SK-N-SH treated with all-trans-retinoic acid at 6 μM for 48 hours (cell line): ENCODE data around the gene CRHR2.

Source experiments
- ATAC-seq: fragments of 200-7000 bp; cut with Tn5 transposase; 3 replicates; pipeline ENCODE4 v1.9.1; 2020; ENCODE audit warnings: mild to moderate bottlenecking, moderate library complexity
- ARNTL ChIP-seq: fragments of 450-650 bp; formaldehyde crosslinking; IDR thresholded peaks from 2 replicates; pipeline ENCODE4 v1.5.0; 2020; ENCODE audit warnings: low read depth, mild to moderate bottlenecking, moderate library complexity, borderline replicate concordance
- BACH2 ChIP-seq: fragments of 250-450 bp; sonication (Bioruptor Pico); IDR thresholded peaks from 2 replicates; pipeline ENCODE4 v1.9.0; 2021; ENCODE audit warnings: mild to moderate bottlenecking, borderline replicate concordance
- CSDC2 ChIP-seq: fragments of 250-450 bp; sonication (Bioruptor Pico); IDR thresholded peaks from 2 replicates; pipeline ENCODE4 v1.5.0; 2020; ENCODE audit warnings: mild to moderate bottlenecking, moderate library complexity
- ESRRG ChIP-seq: fragments of 250-450 bp; sonication (Bioruptor Pico); IDR thresholded peaks from 2 replicates; pipeline ENCODE4 v1.6.1; 2021; ENCODE audit warnings: mild to moderate bottlenecking
- GLIS3 ChIP-seq: fragments of 250-450 bp; sonication (Bioruptor Pico); IDR thresholded peaks from 2 replicates; pipeline ENCODE4 v1.5.0; 2020; ENCODE audit warnings: mild to moderate bottlenecking, moderate library complexity
- OSR1 ChIP-seq: fragments of 250-450 bp; sonication (Bioruptor Pico); IDR thresholded peaks from 2 replicates; pipeline ENCODE4 v1.8.0; 2022; ENCODE audit warnings: moderate library complexity, mild to moderate bottlenecking, inconsistent platforms
- PPARA ChIP-seq: fragments of 250-450 bp; sonication (Bioruptor Pico); IDR thresholded peaks from 2 replicates; pipeline ENCODE4 v1.5.0; 2020; ENCODE audit warnings: mild to moderate bottlenecking, borderline replicate concordance
- RARB ChIP-seq: fragments of 250-450 bp; sonication (Bioruptor Pico); IDR thresholded peaks from 2 replicates; pipeline ENCODE4 v1.8.0; 2021; ENCODE audit warnings: mild to moderate bottlenecking, moderate library complexity
- SNAI2 ChIP-seq: fragments of 250-450 bp; sonication (Bioruptor Pico); IDR thresholded peaks from 2 replicates; pipeline ENCODE4 v1.5.0; 2020; ENCODE audit warnings: mild to moderate bottlenecking, moderate library complexity
- TCF4 ChIP-seq: fragments of 250-450 bp; sonication (Bioruptor Pico); IDR thresholded peaks from 2 replicates; pipeline ENCODE4 v1.8.0; 2021; ENCODE audit warnings: mild to moderate bottlenecking, moderate library complexity, borderline replicate concordance
- TOX ChIP-seq: fragments of 250-450 bp; sonication (Bioruptor Pico); IDR thresholded peaks from 2 replicates; pipeline ENCODE4 v1.8.0; 2021; ENCODE audit warnings: mild to moderate bottlenecking, moderate library complexity, borderline replicate concordance
- ZC3H10 ChIP-seq: fragments of 250-450 bp; sonication (Bioruptor Pico); IDR thresholded peaks from 2 replicates; pipeline ENCODE4 v1.5.1; 2021; ENCODE audit warnings: mild to moderate bottlenecking, moderate library complexity
- ZFP3 ChIP-seq: fragments of 250-450 bp; sonication (Bioruptor Pico); IDR thresholded peaks from 2 replicates; pipeline ENCODE4 v1.5.0; 2020; ENCODE audit warnings: mild to moderate bottlenecking, moderate library complexity
- ZFP30 ChIP-seq: fragments of 450-650 bp; formaldehyde crosslinking; IDR thresholded peaks from 2 replicates; pipeline ENCODE4 v1.5.0; 2022; ENCODE audit warnings: mild to moderate bottlenecking, moderate library complexity
- ZNF565 ChIP-seq: fragments of 450-650 bp; formaldehyde crosslinking; conservative IDR thresholded peaks from 2 replicates; pipeline ENCODE4 v1.5.0; 2020; ENCODE audit warnings: low read depth, mild to moderate bottlenecking, moderate library complexity
- ZNF70 ChIP-seq: fragments of 450-650 bp; formaldehyde crosslinking; IDR thresholded peaks from 2 replicates; pipeline ENCODE4 v1.5.0; 2020; ENCODE audit warnings: mild to moderate bottlenecking, moderate library complexity
- ZNF8 ChIP-seq: fragments of 450-650 bp; formaldehyde crosslinking; IDR thresholded peaks from 2 replicates; pipeline ENCODE4 v1.5.0; 2020; ENCODE audit warnings: mild to moderate bottlenecking, moderate library complexity
- TF ChIP-seq, protein P1 (sequence below): fragments of 250-450 bp; sonication (Bioruptor Pico); IDR thresholded peaks from 2 replicates; pipeline ENCODE4 v1.8.0; 2020; ENCODE audit warnings: mild to moderate bottlenecking, moderate library complexity, borderline replicate concordance
- TF ChIP-seq, protein P2 (sequence below): fragments of 250-450 bp; sonication (Bioruptor Pico); IDR thresholded peaks from 2 replicates; pipeline ENCODE4 v1.5.0; 2020; ENCODE audit warnings: mild to moderate bottlenecking, moderate library complexity
- TF ChIP-seq, protein P3 (sequence below): fragments of 250-450 bp; sonication (Bioruptor Pico); IDR thresholded peaks from 2 replicates; pipeline ENCODE4 v1.5.1; 2020; ENCODE audit warnings: low read depth, mild to moderate bottlenecking, moderate library complexity
- TF ChIP-seq, protein P4 (sequence below): fragments of 250-450 bp; sonication (Bioruptor Pico); IDR thresholded peaks from 2 replicates; pipeline ENCODE4 v1.8.0; 2021; ENCODE audit warnings: low read depth, mild to moderate bottlenecking, moderate library complexity, borderline replicate concordance

The CRHR2 gene

DNA sequence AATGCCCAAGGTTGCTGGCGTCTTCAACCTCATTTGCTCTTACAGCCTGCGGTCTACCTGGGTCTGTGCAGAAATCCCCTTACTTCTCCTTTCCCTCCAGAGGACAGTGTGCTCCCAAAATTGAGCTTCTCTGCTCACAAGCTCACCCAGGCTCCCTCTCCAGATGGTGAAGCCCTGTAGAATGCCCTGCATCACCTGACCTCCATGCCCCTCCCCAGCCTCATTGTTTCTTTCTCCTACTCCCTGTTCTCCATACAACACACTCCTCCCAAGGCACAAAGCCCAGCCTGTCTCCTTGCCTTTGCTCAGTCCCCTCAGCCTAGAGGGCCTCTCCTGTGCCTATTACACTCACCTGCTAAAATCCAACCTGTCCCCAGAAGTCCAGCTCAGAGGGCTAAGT, 3.5 kb downstream of the CRHR2 start:
- ATAC-seq: no peak
- TF ChIP-seq ESRRG (CRISPR knock-in tag): no peak
- TF ChIP-seq OSR1 (CRISPR knock-in tag): no peak
- TF ChIP-seq ARNTL (CRISPR knock-in tag): no peak
- no peak for TF ChIP-seq GLIS3 (CRISPR knock-in tag)
- no peak for TF ChIP-seq ZC3H10 (CRISPR knock-in tag)
- no peak for TF ChIP-seq PPARA (CRISPR knock-in tag)

DNA sequence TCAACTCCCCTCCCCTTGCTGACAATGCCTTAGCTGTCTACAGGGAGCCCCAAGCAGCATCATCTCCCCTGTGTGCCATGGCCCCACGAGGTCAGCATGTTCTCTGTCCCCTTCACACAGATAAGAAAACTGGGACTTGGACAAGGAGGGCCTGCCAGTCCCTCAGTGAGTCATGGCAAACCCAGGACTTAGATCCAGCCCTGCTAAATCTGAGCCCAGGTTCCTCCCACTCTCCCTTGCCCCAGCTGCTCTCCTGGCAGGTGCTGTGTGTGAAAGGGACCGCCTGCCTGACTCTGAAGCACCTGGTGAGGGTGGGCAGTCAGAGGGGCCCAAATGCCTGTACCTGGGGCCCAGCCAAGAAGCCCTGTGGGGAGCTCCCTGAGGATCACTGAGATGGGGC, 7.4 kb downstream of the CRHR2 start:
- TF ChIP-seq, protein P1, sequence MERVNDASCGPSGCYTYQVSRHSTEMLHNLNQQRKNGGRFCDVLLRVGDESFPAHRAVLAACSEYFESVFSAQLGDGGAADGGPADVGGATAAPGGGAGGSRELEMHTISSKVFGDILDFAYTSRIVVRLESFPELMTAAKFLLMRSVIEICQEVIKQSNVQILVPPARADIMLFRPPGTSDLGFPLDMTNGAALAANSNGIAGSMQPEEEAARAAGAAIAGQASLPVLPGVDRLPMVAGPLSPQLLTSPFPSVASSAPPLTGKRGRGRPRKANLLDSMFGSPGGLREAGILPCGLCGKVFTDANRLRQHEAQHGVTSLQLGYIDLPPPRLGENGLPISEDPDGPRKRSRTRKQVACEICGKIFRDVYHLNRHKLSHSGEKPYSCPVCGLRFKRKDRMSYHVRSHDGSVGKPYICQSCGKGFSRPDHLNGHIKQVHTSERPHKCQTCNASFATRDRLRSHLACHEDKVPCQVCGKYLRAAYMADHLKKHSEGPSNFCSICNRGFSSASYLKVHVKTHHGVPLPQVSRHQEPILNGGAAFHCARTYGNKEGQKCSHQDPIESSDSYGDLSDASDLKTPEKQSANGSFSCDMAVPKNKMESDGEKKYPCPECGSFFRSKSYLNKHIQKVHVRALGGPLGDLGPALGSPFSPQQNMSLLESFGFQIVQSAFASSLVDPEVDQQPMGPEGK: no peak
- TF ChIP-seq RARB (no peak), PPARA (CRISPR knock-in tag) (no peak), ZNF70 (CRISPR knock-in tag) (no peak), OSR1 (CRISPR knock-in tag) (no peak), CSDC2 (CRISPR knock-in tag) (no peak), ESRRG (CRISPR knock-in tag) (no peak), ZNF8 (CRISPR knock-in tag) (no peak), GLIS3 (CRISPR knock-in tag) (no peak), SNAI2 (no peak), BACH2 (CRISPR knock-in tag) (no peak), TCF4 (CRISPR knock-in tag) (no peak), ZC3H10 (CRISPR knock-in tag) (no peak), ZNF565 (CRISPR knock-in tag) (no peak), ZFP3 (no peak), TOX (CRISPR knock-in tag) (no peak)
- TF ChIP-seq, protein P2, sequence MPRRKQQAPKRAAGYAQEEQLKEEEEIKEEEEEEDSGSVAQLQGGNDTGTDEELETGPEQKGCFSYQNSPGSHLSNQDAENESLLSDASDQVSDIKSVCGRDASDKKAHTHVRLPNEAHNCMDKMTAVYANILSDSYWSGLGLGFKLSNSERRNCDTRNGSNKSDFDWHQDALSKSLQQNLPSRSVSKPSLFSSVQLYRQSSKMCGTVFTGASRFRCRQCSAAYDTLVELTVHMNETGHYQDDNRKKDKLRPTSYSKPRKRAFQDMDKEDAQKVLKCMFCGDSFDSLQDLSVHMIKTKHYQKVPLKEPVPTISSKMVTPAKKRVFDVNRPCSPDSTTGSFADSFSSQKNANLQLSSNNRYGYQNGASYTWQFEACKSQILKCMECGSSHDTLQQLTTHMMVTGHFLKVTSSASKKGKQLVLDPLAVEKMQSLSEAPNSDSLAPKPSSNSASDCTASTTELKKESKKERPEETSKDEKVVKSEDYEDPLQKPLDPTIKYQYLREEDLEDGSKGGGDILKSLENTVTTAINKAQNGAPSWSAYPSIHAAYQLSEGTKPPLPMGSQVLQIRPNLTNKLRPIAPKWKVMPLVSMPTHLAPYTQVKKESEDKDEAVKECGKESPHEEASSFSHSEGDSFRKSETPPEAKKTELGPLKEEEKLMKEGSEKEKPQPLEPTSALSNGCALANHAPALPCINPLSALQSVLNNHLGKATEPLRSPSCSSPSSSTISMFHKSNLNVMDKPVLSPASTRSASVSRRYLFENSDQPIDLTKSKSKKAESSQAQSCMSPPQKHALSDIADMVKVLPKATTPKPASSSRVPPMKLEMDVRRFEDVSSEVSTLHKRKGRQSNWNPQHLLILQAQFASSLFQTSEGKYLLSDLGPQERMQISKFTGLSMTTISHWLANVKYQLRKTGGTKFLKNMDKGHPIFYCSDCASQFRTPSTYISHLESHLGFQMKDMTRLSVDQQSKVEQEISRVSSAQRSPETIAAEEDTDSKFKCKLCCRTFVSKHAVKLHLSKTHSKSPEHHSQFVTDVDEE (CRISPR knock-in tag): no peak
- TF ChIP-seq, protein P3, sequence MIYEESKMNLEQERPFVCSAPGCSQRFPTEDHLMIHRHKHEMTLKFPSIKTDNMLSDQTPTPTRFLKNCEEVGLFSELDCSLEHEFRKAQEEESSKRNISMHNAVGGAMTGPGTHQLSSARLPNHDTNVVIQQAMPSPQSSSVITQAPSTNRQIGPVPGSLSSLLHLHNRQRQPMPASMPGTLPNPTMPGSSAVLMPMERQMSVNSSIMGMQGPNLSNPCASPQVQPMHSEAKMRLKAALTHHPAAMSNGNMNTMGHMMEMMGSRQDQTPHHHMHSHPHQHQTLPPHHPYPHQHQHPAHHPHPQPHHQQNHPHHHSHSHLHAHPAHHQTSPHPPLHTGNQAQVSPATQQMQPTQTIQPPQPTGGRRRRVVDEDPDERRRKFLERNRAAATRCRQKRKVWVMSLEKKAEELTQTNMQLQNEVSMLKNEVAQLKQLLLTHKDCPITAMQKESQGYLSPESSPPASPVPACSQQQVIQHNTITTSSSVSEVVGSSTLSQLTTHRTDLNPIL (CRISPR knock-in tag): no peak
- TF ChIP-seq, protein P4, sequence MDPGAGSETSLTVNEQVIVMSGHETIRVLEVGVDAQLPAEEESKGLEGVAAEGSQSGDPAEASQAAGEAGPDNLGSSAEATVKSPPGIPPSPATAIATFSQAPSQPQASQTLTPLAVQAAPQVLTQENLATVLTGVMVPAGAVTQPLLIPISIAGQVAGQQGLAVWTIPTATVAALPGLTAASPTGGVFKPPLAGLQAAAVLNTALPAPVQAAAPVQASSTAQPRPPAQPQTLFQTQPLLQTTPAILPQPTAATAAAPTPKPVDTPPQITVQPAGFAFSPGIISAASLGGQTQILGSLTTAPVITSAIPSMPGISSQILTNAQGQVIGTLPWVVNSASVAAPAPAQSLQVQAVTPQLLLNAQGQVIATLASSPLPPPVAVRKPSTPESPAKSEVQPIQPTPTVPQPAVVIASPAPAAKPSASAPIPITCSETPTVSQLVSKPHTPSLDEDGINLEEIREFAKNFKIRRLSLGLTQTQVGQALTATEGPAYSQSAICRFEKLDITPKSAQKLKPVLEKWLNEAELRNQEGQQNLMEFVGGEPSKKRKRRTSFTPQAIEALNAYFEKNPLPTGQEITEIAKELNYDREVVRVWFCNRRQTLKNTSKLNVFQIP (CRISPR knock-in tag): no peak
- ATAC-seq: no peak

DNA sequence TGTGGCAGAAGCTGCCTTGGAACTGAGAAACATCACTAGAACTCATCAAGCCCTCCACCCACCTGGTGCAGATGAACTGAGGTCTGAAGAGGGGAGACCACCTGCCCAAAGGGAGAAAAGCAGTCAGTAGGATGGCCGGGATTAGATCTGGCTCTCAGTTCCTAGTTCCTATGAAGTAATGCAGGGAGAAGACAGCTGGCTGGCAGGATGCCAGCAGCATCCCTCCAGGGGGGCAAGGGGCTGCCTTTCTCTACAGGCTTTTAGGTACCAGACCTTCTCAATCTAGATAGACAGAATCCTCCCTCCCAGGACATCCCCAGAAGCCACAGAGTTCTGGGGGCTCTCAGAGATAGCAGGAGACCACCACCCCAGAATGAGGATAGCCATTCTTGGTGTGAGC, 7.8 kb downstream of the CRHR2 start:
- ATAC-seq: no peak
- no peak for TF ChIP-seq GLIS3 (CRISPR knock-in tag)
- no peak for TF ChIP-seq OSR1 (CRISPR knock-in tag)
- TF ChIP-seq, protein P2 (CRISPR knock-in tag): no peak
- TF ChIP-seq ZNF565 (CRISPR knock-in tag): no peak
- no peak for TF ChIP-seq ZNF70 (CRISPR knock-in tag)
- TF ChIP-seq RARB: no peak
- TF ChIP-seq TCF4 (CRISPR knock-in tag): no peak
- TF ChIP-seq ZFP30: no peak
- TF ChIP-seq ZNF8 (CRISPR knock-in tag): no peak
- TF ChIP-seq TOX (CRISPR knock-in tag): no peak
- no peak for TF ChIP-seq ESRRG (CRISPR knock-in tag)
- no peak for TF ChIP-seq ARNTL (CRISPR knock-in tag)
- TF ChIP-seq BACH2 (CRISPR knock-in tag): no peak
- no peak for TF ChIP-seq PPARA (CRISPR knock-in tag)
- TF ChIP-seq, protein P1: no peak
